Measurements from ENCODE around the gene PIP5K1B.
"Not testable (repeated sequence)": the region's sequence is repeated elsewhere in the genome, so short reads cannot be mapped to it uniquely, and the experiment has no call there.

Gene PIP5K1B

GRCh38 chr9:68704814-68705530 is at the start of gene PIP5K1B:
Gene PIP5K1B, plus strand, starts transcription at chr9:68705240. Its CDS starts 117,375 bp downstream, at chr9:68822615.
- peak; percentile 44 for DNase-seq (ENCODE audit: low read depth)

- no peak for DNase-seq (ENCODE audit: low read depth)
Observed at GRCh38 chr9:68664036-68664435, 41.0 kb upstream of the PIP5K1B start.

GRCh38 chr9:68668127-68668526 is 36.9 kb upstream of the PIP5K1B start:
- DNase-seq (ENCODE audit: low read depth) = no peak

- no peak for DNase-seq (ENCODE audit: low read depth)
Observed at GRCh38 chr9:68669218-68669617, 35.8 kb upstream of the PIP5K1B start.

GRCh38 chr9:68672215-68672614 is 32.8 kb upstream of the PIP5K1B start:
- DNase-seq (ENCODE audit: low read depth) = no peak

GRCh38 chr9:68672625-68673024 is 32.4 kb upstream of the PIP5K1B start:
- no peak for DNase-seq (ENCODE audit: low read depth)

GRCh38 chr9:68678430-68678829 is 26.6 kb upstream of the PIP5K1B start:
- DNase-seq (ENCODE audit: low read depth) = peak; percentile 44

GRCh38 chr9:68683433-68683832 is 21.6 kb upstream of the PIP5K1B start:
- no peak for DNase-seq (ENCODE audit: low read depth)

- no peak for DNase-seq (ENCODE audit: low read depth)
Observed at GRCh38 chr9:68685213-68685612, 19.8 kb upstream of the PIP5K1B start.

GRCh38 chr9:68685770-68686169 is 19.3 kb upstream of the PIP5K1B start:
- DNase-seq (ENCODE audit: low read depth) = peak; percentile 40

GRCh38 chr9:68690088-68690487 is 15.0 kb upstream of the PIP5K1B start:
- no peak for DNase-seq (ENCODE audit: low read depth)

GRCh38 chr9:68692519-68692918 is 12.5 kb upstream of the PIP5K1B start:
- DNase-seq (ENCODE audit: low read depth) = no peak

GRCh38 chr9:68694125-68694524 is 10.9 kb upstream of the PIP5K1B start:
- DNase-seq (ENCODE audit: low read depth) = no peak

- no peak for DNase-seq (ENCODE audit: low read depth)
Observed at GRCh38 chr9:68697851-68698250, 7.2 kb upstream of the PIP5K1B start.

- no peak for DNase-seq (ENCODE audit: low read depth)
Observed at GRCh38 chr9:68698943-68699509, 6.0 kb upstream of the PIP5K1B start.

- not testable (repeated sequence) for DNase-seq (ENCODE audit: low read depth)
Observed at GRCh38 chr9:68699625-68700024, 5.4 kb upstream of the PIP5K1B start.

- peak; percentile 15 for DNase-seq (ENCODE audit: low read depth)
Observed at GRCh38 chr9:68702493-68702892, 2.5 kb upstream of the PIP5K1B start.

GRCh38 chr9:68703672-68704071 is 1.4 kb upstream of the PIP5K1B start:
- DNase-seq (ENCODE audit: low read depth) = no peak

- DNase-seq (ENCODE audit: low read depth) = no peak
Observed at GRCh38 chr9:68704498-68704813, 584 bp upstream of the PIP5K1B start.

- no peak for DNase-seq (ENCODE audit: low read depth)
Observed at GRCh38 chr9:68705531-68706362, 707 bp downstream of the PIP5K1B start.

GRCh38 chr9:68706363-68707201 is 1.5 kb downstream of the PIP5K1B start:
- DNase-seq (ENCODE audit: low read depth) = no peak

- no peak for DNase-seq (ENCODE audit: low read depth)
Observed at GRCh38 chr9:68707801-68708488, 2.9 kb downstream of the PIP5K1B start.

All from ELR (cell line).